GM19351 (cell line): ENCODE data around the gene PSEN1.
"Not testable (repeated sequence)": the region's sequence is repeated elsewhere in the genome, so short reads cannot be mapped to it uniquely, and the experiment has no call there.

Experiments used
- ATAC-seq: cut with Tn5 transposase; IDR thresholded peaks from one replicate; pipeline ENCODE4 v1.9.1; 2021; ENCODE audit warnings: mild to moderate bottlenecking, moderate library complexity; ENCODE audit not compliant: unreplicated experiment

The PSEN1 gene

GRCh38 chr14:73162251-73162650 lies 25.9 kb downstream of the PSEN1 start:
- no peak for ATAC-seq

- no peak for ATAC-seq
These were observed 30.1 kb downstream of the PSEN1 start for GRCh38 chr14:73166399-73166798.

GRCh38 chr14:73167727-73168126 lies 31.4 kb downstream of the PSEN1 start:
- no peak for ATAC-seq

GRCh38 chr14:73168274-73168673 lies 32.0 kb downstream of the PSEN1 start:
- no peak for ATAC-seq

- ATAC-seq: no peak
These were observed 32.4 kb downstream of the PSEN1 start for GRCh38 chr14:73168691-73169090.

GRCh38 chr14:73169855-73170254 lies 33.5 kb downstream of the PSEN1 start:
- ATAC-seq: not testable (repeated sequence)

GRCh38 chr14:73170686-73171085 lies 34.4 kb downstream of the PSEN1 start:
- ATAC-seq: no peak

GRCh38 chr14:73172500-73172899 lies 36.2 kb downstream of the PSEN1 start:
- ATAC-seq: no peak

GRCh38 chr14:73173092-73173735 lies 36.9 kb downstream of the PSEN1 start:
- ATAC-seq: no peak

GRCh38 chr14:73176685-73177084 lies 40.4 kb downstream of the PSEN1 start:
- no peak for ATAC-seq

- ATAC-seq: no peak
These were observed 44.1 kb downstream of the PSEN1 start for GRCh38 chr14:73180385-73180805.

- not testable (repeated sequence) for ATAC-seq
These were observed 44.7 kb downstream of the PSEN1 start for GRCh38 chr14:73180969-73181368.

GRCh38 chr14:73188501-73188911 lies 52.2 kb downstream of the PSEN1 start:
- no peak for ATAC-seq

- no peak for ATAC-seq
These were observed 53.3 kb downstream of the PSEN1 start for GRCh38 chr14:73189651-73190050.

- no peak for ATAC-seq
These were observed 55.1 kb downstream of the PSEN1 start for GRCh38 chr14:73191441-73191840.

GRCh38 chr14:73194306-73194705 lies 58.0 kb downstream of the PSEN1 start:
- not testable (repeated sequence) for ATAC-seq

- no peak for ATAC-seq
These were observed 61.9 kb downstream of the PSEN1 start for GRCh38 chr14:73198253-73198652.

GRCh38 chr14:73203527-73203926 lies 67.2 kb downstream of the PSEN1 start:
- no peak for ATAC-seq

GRCh38 chr14:73207615-73208014 lies 71.3 kb downstream of the PSEN1 start:
- no peak for ATAC-seq

- no peak for ATAC-seq
These were observed 72.1 kb downstream of the PSEN1 start for GRCh38 chr14:73208390-73208789.

- ATAC-seq: no peak
These were observed 72.5 kb downstream of the PSEN1 start for GRCh38 chr14:73208846-73209245.

- no peak for ATAC-seq
These were observed 73.6 kb downstream of the PSEN1 start for GRCh38 chr14:73209953-73210352.
